ENCODE results near the gene MBOAT2.

DNA sequence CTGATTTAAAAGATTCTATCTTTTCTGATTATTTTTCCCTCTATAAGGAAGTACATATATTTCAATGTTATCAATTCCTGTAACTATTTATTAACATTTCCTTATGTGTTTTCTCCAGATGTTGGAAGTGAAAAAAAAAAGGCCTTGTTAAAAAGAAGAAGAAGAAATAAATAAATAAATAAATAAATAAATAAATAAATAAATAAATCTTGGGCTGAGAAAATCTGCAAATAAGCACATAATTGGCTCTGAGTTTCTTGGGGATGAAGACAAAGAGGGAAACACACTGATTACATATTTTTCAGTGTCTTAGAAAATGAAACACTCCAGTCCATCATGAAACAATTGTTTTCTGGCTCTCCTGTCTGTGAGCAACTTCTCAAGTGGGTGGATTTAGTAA is 21.1 kb upstream of the MBOAT2 start:
- TF ChIP-seq, protein P1, sequence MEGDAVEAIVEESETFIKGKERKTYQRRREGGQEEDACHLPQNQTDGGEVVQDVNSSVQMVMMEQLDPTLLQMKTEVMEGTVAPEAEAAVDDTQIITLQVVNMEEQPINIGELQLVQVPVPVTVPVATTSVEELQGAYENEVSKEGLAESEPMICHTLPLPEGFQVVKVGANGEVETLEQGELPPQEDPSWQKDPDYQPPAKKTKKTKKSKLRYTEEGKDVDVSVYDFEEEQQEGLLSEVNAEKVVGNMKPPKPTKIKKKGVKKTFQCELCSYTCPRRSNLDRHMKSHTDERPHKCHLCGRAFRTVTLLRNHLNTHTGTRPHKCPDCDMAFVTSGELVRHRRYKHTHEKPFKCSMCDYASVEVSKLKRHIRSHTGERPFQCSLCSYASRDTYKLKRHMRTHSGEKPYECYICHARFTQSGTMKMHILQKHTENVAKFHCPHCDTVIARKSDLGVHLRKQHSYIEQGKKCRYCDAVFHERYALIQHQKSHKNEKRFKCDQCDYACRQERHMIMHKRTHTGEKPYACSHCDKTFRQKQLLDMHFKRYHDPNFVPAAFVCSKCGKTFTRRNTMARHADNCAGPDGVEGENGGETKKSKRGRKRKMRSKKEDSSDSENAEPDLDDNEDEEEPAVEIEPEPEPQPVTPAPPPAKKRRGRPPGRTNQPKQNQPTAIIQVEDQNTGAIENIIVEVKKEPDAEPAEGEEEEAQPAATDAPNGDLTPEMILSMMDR (conservative IDR thresholded peaks at IDR 0.05; ENCODE audit: low read depth in 2 of 2): no peak
- TF ChIP-seq NANOG (IDR thresholded peaks at IDR 0.05; ENCODE audit: borderline replicate concordance) (no peak), EZH2 (IDR thresholded peaks at IDR 0.05; ENCODE audit: low read depth, unreplicated experiment) (no peak), POLR2AphosphoS5 (IDR thresholded peaks at IDR 0.05; ENCODE audit: low read depth) (no peak), EZH2phosphoT487 (IDR thresholded peaks at IDR 0.05; ENCODE audit: unreplicated experiment) (no peak), JUNB (IDR thresholded peaks at IDR 0.05; ENCODE audit: unreplicated experiment) (no peak)

Measured in GM23338 (cell line).